ENCODE data around the gene AMHR2. TPM values are rescaled to one million over a fixed set of nuclear protein-coding genes. Genes with fewer than 3 reads are reported as not detected.
"Not testable (repeated sequence)": the region's sequence is repeated elsewhere in the genome, so short reads cannot be mapped to it uniquely, and the experiment has no call there.

AMHR2 gene
- total RNA-seq, 4 donors from 2014 or later: 0.23 TPM; not detected in 3

- WGBS: 93% methylated on average over 5 of the region's 5 CpGs
These were observed 12.7 kb upstream of the AMHR2 start for GRCh38 chr12:53410951-53411350.

GRCh38 chr12:53413485-53414204, 10.0 kb upstream of the AMHR2 start:
- TF ChIP-seq EP300 (IDR thresholded peaks at IDR 0.05) (no peak), POLR2AphosphoS5 (IDR thresholded peaks at IDR 0.05) (no peak), POLR2A (IDR thresholded peaks at IDR 0.05) (no peak)
- TF ChIP-seq, protein P1, sequence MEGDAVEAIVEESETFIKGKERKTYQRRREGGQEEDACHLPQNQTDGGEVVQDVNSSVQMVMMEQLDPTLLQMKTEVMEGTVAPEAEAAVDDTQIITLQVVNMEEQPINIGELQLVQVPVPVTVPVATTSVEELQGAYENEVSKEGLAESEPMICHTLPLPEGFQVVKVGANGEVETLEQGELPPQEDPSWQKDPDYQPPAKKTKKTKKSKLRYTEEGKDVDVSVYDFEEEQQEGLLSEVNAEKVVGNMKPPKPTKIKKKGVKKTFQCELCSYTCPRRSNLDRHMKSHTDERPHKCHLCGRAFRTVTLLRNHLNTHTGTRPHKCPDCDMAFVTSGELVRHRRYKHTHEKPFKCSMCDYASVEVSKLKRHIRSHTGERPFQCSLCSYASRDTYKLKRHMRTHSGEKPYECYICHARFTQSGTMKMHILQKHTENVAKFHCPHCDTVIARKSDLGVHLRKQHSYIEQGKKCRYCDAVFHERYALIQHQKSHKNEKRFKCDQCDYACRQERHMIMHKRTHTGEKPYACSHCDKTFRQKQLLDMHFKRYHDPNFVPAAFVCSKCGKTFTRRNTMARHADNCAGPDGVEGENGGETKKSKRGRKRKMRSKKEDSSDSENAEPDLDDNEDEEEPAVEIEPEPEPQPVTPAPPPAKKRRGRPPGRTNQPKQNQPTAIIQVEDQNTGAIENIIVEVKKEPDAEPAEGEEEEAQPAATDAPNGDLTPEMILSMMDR (IDR thresholded peaks at IDR 0.05): no peak
- H3K9me3 ChIP-seq: no peaks in the 10 kb centered on the region
- peaks cover 35% of the 10 kb centered on the region for H3K36me3 ChIP-seq
- H3K4me1 ChIP-seq: peaks cover 15% of the 10 kb centered on the region
- DNase-seq (ENCODE audit: low spot score in 2 of 2): no peak
- H3K27ac ChIP-seq: no peak overlapping the region
- H3K27me3 ChIP-seq: no peaks in the 10 kb centered on the region
- WGBS: 73% methylated on average over 3 of the region's 3 CpGs
- no peak overlapping the region for H3K4me3 ChIP-seq

More at GRCh38 chr12:53410951-53411350, 12.7 kb upstream of the AMHR2 start:
- no peak overlapping the region for H3K27ac ChIP-seq
- DNase-seq (ENCODE audit: low spot score in 2 of 2): peak in 1 of 2 donors; percentile 55
- H3K27me3 ChIP-seq: no peaks in the 10 kb centered on the region
- TF ChIP-seq, protein P1 (IDR thresholded peaks at IDR 0.05): no peak
- no peak for TF ChIP-seq POLR2AphosphoS5 (IDR thresholded peaks at IDR 0.05)
- no peak for TF ChIP-seq POLR2A (IDR thresholded peaks at IDR 0.05)
- TF ChIP-seq EP300 (IDR thresholded peaks at IDR 0.05): no peak
- peaks cover 15% of the 10 kb centered on the region for H3K4me1 ChIP-seq
- H3K9me3 ChIP-seq: no peaks in the 10 kb centered on the region
- H3K4me3 ChIP-seq: no peak overlapping the region
- peaks cover 62% of the 10 kb centered on the region for H3K36me3 ChIP-seq

- 24% methylated on average over 3 of the region's 3 CpGs for WGBS
- Histone ChIP-seq H3K4me3 (no peak overlapping the region), H3K9me3 (no peaks in the 10 kb centered on the region), H3K36me3 (peaks cover 23% of the 10 kb centered on the region), H3K27me3 (no peaks in the 10 kb centered on the region), H3K27ac (no peak overlapping the region), H3K4me1 (peaks cover 15% of the 10 kb centered on the region)
- DNase-seq (ENCODE audit: low spot score in 2 of 2): no peak
- TF ChIP-seq, protein P1 (IDR thresholded peaks at IDR 0.05): no peak
- TF ChIP-seq POLR2AphosphoS5 (IDR thresholded peaks at IDR 0.05): no peak
- TF ChIP-seq EP300 (IDR thresholded peaks at IDR 0.05): no peak
- TF ChIP-seq POLR2A (IDR thresholded peaks at IDR 0.05): no peak
These were observed 8.8 kb upstream of the AMHR2 start for GRCh38 chr12:53414756-53415417.

GRCh38 chr12:53415752-53416389, 7.8 kb upstream of the AMHR2 start:
- peaks cover 15% of the 10 kb centered on the region for H3K4me1 ChIP-seq
- DNase-seq (ENCODE audit: low spot score in 2 of 2); H3K4me3 ChIP-seq; H3K27ac ChIP-seq; H3K9me3 ChIP-seq; H3K27me3 ChIP-seq: not testable (repeated sequence)
- 54% methylated on average over 2 of the region's 2 CpGs for WGBS
- H3K36me3 ChIP-seq: peaks cover 13% of the 10 kb centered on the region

- not testable (repeated sequence) for H3K27ac ChIP-seq; H3K9me3 ChIP-seq; H3K27me3 ChIP-seq; DNase-seq (ENCODE audit: low spot score in 2 of 2); H3K4me3 ChIP-seq; H3K36me3 ChIP-seq
- H3K4me1 ChIP-seq: peaks cover 19% of the 10 kb centered on the region
- WGBS: 80% methylated on average over 9 of the region's 9 CpGs
These were observed 6.3 kb upstream of the AMHR2 start for GRCh38 chr12:53417291-53417816.

GRCh38 chr12:53418221-53418620, 5.4 kb upstream of the AMHR2 start:
- WGBS: 83% methylated on average over 3 of the region's 3 CpGs
- DNase-seq (ENCODE audit: low spot score in 2 of 2): no peak
- TF ChIP-seq POLR2AphosphoS5 (IDR thresholded peaks at IDR 0.05) (no peak), EP300 (IDR thresholded peaks at IDR 0.05) (no peak), POLR2A (IDR thresholded peaks at IDR 0.05) (no peak)
- TF ChIP-seq, protein P1 (IDR thresholded peaks at IDR 0.05): no peak

More at GRCh38 chr12:53418221-53418620, 5.4 kb upstream of the AMHR2 start:
- H3K36me3 ChIP-seq: no peaks in the 10 kb centered on the region
- H3K4me1 ChIP-seq: peaks cover 12% of the 10 kb centered on the region
- no peak overlapping the region for H3K27ac ChIP-seq
- no peak overlapping the region for H3K4me3 ChIP-seq
- H3K9me3 ChIP-seq: no peaks in the 10 kb centered on the region
- H3K27me3 ChIP-seq: no peaks in the 10 kb centered on the region

All from suprapubic skin (tissue), 4 donors.